Renal cortex interstitium (tissue), 11 donors: ENCODE measurements around the gene CEP76. TPM values are rescaled to one million over a fixed set of nuclear protein-coding genes. Genes with fewer than 3 reads are reported as not detected.

Experiments used
- DNase-seq, 11 donors: peaks; one replicate each; pipeline ENCODE4 v3.0.0-alpha.2; 2013; ENCODE audit warnings: low read depth in 9 of 11, low spot score in 4 of 11; ENCODE audit errors: extremely low read depth in 1 of 11
- polyA plus RNA-seq, 3 donors: library from polyadenylated mRNA; unstranded; fragments of 120-200 nt; gene quantifications; one replicate each; pipeline ENCODE4 v1.2.1, GENCODE V29; 2013; ENCODE audit not compliant: insufficient read length in 3 of 3

Gene CEP76
- polyA plus RNA-seq, 3 donors: 10.7 to 13.3 (median 11.7) TPM

- DNase-seq: peak; percentile 22 to 78 (median 57)
These were observed 24.4 kb upstream of the CEP76 start for GRCh38 chr18:12726774-12727550.

- no peak for DNase-seq
These were observed 23.8 kb upstream of the CEP76 start for GRCh38 chr18:12726331-12726730.

- no peak for DNase-seq
These were observed 20.2 kb upstream of the CEP76 start for GRCh38 chr18:12722731-12723130.

- DNase-seq: no peak
These were observed 19.2 kb upstream of the CEP76 start for GRCh38 chr18:12721495-12722275.

GRCh38 chr18:12711446-12711845 lies 8.9 kb upstream of the CEP76 start:
- DNase-seq: no peak

GRCh38 chr18:12703664-12704063 lies 1.1 kb upstream of the CEP76 start:
- DNase-seq: no peak

- no peak for DNase-seq
These were observed 609 bp upstream of the CEP76 start for GRCh38 chr18:12703096-12703567.

- no peak for DNase-seq
These were observed 1.4 kb downstream of the CEP76 start for GRCh38 chr18:12701161-12701560.

- no peak for DNase-seq
These were observed 2.8 kb downstream of the CEP76 start for GRCh38 chr18:12699747-12700146.

GRCh38 chr18:12694032-12694431 lies 8.5 kb downstream of the CEP76 start:
- no peak for DNase-seq

GRCh38 chr18:12692206-12692605 lies 10.3 kb downstream of the CEP76 start:
- DNase-seq: no peak

- DNase-seq: no peak
These were observed 13.2 kb downstream of the CEP76 start for GRCh38 chr18:12689256-12689850.

- no peak for DNase-seq
These were observed 16.4 kb downstream of the CEP76 start for GRCh38 chr18:12686100-12686499.

GRCh38 chr18:12679183-12679786 lies 23.2 kb downstream of the CEP76 start:
- peak in 2 of 11 donors; percentile 6 to 19 for DNase-seq

- no peak for DNase-seq
These were observed 34.5 kb downstream of the CEP76 start for GRCh38 chr18:12668041-12668440.

GRCh38 chr18:12659904-12660605 lies 42.5 kb downstream of the CEP76 start:
- peak in 6 of 11 donors; percentile 50 to 69 (median 60) for DNase-seq

GRCh38 chr18:12658426-12659138 lies 43.9 kb downstream of the CEP76 start:
- peak in 4 of 11 donors; percentile 10 to 35 (median 28) for DNase-seq
